ENCODE data around the gene SMAP2. TPM values are rescaled to one million over a fixed set of nuclear protein-coding genes. Genes with fewer than 3 reads are reported as not detected.

The SMAP2 gene
- total RNA-seq, 1 donor from 2014 or later, result 12.7 TPM

DNA sequence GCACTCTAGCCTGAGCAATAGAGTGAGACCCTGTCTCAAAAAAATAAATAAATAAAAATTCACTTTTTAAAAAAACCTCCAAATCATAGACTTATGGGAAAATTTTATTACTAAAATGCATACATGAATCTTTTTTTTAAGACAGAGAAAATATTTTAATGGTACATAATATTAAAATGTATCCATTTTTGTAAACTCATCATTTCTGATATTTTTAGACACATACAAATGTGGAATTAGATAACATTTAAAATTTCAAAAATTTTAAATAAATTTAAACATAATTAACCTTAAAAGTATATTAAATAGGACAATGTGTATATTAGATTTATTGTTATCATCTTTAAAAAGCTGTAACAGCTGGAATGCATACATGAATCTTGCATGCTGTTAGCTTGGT is 33.9 kb downstream of the SMAP2 start:
- no peaks in the 10 kb centered on the region for H3K27me3 Mint-ChIP-seq (ENCODE audit: unreplicated experiment)
- no peaks in the 10 kb centered on the region for H3K9me3 Mint-ChIP-seq (ENCODE audit: unreplicated experiment)
- H3K4me3 Mint-ChIP-seq (ENCODE audit: unreplicated experiment), result no peak overlapping the region
- TF ChIP-seq, protein P1, sequence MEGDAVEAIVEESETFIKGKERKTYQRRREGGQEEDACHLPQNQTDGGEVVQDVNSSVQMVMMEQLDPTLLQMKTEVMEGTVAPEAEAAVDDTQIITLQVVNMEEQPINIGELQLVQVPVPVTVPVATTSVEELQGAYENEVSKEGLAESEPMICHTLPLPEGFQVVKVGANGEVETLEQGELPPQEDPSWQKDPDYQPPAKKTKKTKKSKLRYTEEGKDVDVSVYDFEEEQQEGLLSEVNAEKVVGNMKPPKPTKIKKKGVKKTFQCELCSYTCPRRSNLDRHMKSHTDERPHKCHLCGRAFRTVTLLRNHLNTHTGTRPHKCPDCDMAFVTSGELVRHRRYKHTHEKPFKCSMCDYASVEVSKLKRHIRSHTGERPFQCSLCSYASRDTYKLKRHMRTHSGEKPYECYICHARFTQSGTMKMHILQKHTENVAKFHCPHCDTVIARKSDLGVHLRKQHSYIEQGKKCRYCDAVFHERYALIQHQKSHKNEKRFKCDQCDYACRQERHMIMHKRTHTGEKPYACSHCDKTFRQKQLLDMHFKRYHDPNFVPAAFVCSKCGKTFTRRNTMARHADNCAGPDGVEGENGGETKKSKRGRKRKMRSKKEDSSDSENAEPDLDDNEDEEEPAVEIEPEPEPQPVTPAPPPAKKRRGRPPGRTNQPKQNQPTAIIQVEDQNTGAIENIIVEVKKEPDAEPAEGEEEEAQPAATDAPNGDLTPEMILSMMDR (IDR thresholded peaks at IDR 0.05), result no peak
- H3K4me1 Mint-ChIP-seq (ENCODE audit: unreplicated experiment), result peaks cover 6% of the 10 kb centered on the region
- peaks cover 3% of the 10 kb centered on the region for H3K36me3 Mint-ChIP-seq (ENCODE audit: unreplicated experiment)
- no peak overlapping the region for H3K27ac Mint-ChIP-seq (ENCODE audit: unreplicated experiment)
- no peak for DNase-seq (ENCODE audit: extremely low spot score, unreplicated experiment)

DNA sequence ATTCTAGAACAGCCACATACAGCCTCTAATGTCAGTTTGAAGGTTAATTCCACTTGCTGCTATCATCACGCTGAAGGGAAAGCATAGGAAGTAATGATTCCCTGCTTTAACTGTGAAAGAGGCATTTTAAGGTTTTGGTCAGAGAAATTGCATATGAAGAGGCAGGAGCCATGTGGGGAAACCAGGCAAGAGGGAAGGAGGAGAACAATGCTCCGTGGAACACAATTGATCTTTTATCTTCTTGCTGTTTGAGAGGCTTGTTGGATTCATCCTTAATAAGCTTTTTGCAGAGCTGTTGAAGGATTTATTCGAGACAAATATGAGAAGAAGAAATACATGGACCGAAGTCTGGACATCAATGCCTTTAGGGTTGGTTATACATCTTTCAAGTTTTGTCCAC is 35.9 kb downstream of the SMAP2 start:
- no peak for DNase-seq (ENCODE audit: extremely low spot score, unreplicated experiment)
- Mint-ChIP-seq H3K27ac (ENCODE audit: unreplicated experiment) (no peak overlapping the region), H3K4me1 (ENCODE audit: unreplicated experiment) (peaks cover 6% of the 10 kb centered on the region), H3K27me3 (ENCODE audit: unreplicated experiment) (no peaks in the 10 kb centered on the region), H3K36me3 (ENCODE audit: unreplicated experiment) (peaks cover 3% of the 10 kb centered on the region), H3K9me3 (ENCODE audit: unreplicated experiment) (no peaks in the 10 kb centered on the region), H3K4me3 (ENCODE audit: unreplicated experiment) (no peak overlapping the region)
- TF ChIP-seq, protein P1 (IDR thresholded peaks at IDR 0.05), result no peak

DNA sequence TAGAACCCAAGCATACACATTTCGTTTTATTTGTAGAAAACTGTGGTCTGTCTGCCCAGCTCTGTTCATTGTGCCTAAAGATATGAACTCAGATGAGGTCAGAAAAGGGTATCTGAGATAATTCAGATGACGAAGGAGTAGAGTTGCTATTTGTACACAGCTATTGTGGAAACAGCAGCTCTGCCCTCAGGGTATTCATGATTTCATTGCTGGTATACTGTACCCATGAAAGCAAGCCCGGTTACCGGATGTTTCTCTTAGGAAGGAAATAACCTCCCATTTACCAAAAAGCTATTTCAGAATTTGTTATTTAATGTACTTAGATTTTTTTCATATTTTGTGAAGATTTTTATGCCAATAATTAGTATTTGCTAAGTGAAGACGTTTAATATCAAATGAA is 37.8 kb downstream of the SMAP2 start:
- Mint-ChIP-seq H3K27me3 (ENCODE audit: unreplicated experiment) (no peaks in the 10 kb centered on the region), H3K4me3 (ENCODE audit: unreplicated experiment) (no peak overlapping the region), H3K4me1 (ENCODE audit: unreplicated experiment) (no peaks in the 10 kb centered on the region), H3K36me3 (ENCODE audit: unreplicated experiment) (peaks cover 12% of the 10 kb centered on the region), H3K9me3 (ENCODE audit: unreplicated experiment) (no peaks in the 10 kb centered on the region), H3K27ac (ENCODE audit: unreplicated experiment) (no peak overlapping the region)
- DNase-seq (ENCODE audit: extremely low spot score, unreplicated experiment), result no peak
- TF ChIP-seq, protein P1 (IDR thresholded peaks at IDR 0.05), result no peak

DNA sequence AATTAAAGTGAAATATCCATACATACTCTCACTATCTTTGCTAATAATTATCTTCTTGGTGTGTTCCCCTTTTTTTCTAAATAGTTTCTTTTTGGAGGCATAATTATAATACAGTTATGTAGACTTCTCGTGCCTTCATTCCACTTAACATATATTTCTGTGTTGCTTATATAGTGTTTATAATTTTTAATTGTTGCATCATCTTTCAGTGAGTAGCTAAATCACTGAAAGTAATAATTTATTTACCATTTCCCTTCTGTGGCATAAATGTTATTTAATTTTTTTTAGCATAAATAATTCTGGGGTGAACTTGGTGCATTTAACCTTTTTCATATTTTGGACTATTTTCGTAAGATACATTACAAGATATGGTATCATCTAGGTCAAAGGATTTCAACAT is 38.3 kb downstream of the SMAP2 start:
- Mint-ChIP-seq H3K27me3 (ENCODE audit: unreplicated experiment) (no peaks in the 10 kb centered on the region), H3K4me3 (ENCODE audit: unreplicated experiment) (no peak overlapping the region), H3K27ac (ENCODE audit: unreplicated experiment) (no peak overlapping the region), H3K36me3 (ENCODE audit: unreplicated experiment) (peaks cover 12% of the 10 kb centered on the region), H3K9me3 (ENCODE audit: unreplicated experiment) (no peaks in the 10 kb centered on the region), H3K4me1 (ENCODE audit: unreplicated experiment) (no peaks in the 10 kb centered on the region)
- DNase-seq (ENCODE audit: extremely low spot score, unreplicated experiment), result no peak
- TF ChIP-seq, protein P1 (IDR thresholded peaks at IDR 0.05), result no peak

DNA sequence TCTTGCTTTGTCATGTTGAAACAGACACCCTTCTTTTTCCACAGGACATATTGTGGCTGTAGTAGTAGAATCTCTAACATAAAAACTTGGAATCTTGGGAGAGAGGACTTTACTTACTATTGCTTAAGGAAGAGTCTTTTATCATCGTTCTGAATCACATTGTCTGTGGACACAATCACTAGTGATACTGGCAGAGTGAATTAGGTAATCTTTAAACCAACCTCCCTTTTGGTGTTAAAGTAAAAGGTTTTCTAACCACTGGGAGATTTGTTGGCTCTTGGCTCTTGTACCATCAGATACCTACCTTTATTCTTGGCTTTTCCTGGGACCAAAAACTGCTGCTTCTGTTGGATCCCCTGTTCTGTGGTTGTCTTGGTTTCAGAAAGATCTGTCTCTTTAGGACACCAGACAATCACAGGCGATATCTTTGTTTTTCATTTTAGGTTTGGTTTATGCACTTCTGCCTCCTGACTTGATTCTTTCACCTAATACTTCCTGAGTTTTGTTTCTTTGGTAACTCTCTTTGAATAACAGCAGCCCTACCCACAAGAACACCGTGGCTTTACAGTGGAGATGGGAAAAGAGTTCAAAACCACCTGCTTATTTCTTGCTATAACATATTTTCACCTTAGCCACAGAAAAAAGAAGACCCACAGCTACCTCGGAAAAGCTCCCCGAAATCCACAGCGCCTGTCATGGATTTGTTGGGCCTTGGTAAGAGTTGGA is 40.2 kb downstream of the SMAP2 start:
- H3K4me1 Mint-ChIP-seq (ENCODE audit: unreplicated experiment), result no peaks in the 10 kb centered on the region
- H3K36me3 Mint-ChIP-seq (ENCODE audit: unreplicated experiment), result peaks cover 27% of the 10 kb centered on the region
- TF ChIP-seq, protein P1 (IDR thresholded peaks at IDR 0.05), result no peak
- H3K4me3 Mint-ChIP-seq (ENCODE audit: unreplicated experiment), result no peak overlapping the region
- no peak for DNase-seq (ENCODE audit: extremely low spot score, unreplicated experiment)
- H3K27ac Mint-ChIP-seq (ENCODE audit: unreplicated experiment), result no peak overlapping the region
- H3K27me3 Mint-ChIP-seq (ENCODE audit: unreplicated experiment), result no peaks in the 10 kb centered on the region
- no peaks in the 10 kb centered on the region for H3K9me3 Mint-ChIP-seq (ENCODE audit: unreplicated experiment)
